ENCODE measurements around the gene BNC2. TPM values are rescaled to one million over a fixed set of nuclear protein-coding genes. Genes with fewer than 3 reads are reported as not detected.
"Not testable (repeated sequence)": the region's sequence is repeated elsewhere in the genome, so short reads cannot be mapped to it uniquely, and the experiment has no call there.

BNC2 gene, protein sequence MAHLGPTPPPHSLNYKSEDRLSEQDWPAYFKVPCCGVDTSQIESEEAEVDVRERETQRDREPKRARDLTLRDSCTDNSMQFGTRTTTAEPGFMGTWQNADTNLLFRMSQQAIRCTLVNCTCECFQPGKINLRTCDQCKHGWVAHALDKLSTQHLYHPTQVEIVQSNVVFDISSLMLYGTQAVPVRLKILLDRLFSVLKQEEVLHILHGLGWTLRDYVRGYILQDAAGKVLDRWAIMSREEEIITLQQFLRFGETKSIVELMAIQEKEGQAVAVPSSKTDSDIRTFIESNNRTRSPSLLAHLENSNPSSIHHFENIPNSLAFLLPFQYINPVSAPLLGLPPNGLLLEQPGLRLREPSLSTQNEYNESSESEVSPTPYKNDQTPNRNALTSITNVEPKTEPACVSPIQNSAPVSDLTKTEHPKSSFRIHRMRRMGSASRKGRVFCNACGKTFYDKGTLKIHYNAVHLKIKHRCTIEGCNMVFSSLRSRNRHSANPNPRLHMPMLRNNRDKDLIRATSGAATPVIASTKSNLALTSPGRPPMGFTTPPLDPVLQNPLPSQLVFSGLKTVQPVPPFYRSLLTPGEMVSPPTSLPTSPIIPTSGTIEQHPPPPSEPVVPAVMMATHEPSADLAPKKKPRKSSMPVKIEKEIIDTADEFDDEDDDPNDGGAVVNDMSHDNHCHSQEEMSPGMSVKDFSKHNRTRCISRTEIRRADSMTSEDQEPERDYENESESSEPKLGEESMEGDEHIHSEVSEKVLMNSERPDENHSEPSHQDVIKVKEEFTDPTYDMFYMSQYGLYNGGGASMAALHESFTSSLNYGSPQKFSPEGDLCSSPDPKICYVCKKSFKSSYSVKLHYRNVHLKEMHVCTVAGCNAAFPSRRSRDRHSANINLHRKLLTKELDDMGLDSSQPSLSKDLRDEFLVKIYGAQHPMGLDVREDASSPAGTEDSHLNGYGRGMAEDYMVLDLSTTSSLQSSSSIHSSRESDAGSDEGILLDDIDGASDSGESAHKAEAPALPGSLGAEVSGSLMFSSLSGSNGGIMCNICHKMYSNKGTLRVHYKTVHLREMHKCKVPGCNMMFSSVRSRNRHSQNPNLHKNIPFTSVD
- polyA plus RNA-seq (2013, experiment 1 of 2), result 1.1 TPM
- polyA plus RNA-seq (2013, experiment 2 of 2), result 1.0 TPM

DNA sequence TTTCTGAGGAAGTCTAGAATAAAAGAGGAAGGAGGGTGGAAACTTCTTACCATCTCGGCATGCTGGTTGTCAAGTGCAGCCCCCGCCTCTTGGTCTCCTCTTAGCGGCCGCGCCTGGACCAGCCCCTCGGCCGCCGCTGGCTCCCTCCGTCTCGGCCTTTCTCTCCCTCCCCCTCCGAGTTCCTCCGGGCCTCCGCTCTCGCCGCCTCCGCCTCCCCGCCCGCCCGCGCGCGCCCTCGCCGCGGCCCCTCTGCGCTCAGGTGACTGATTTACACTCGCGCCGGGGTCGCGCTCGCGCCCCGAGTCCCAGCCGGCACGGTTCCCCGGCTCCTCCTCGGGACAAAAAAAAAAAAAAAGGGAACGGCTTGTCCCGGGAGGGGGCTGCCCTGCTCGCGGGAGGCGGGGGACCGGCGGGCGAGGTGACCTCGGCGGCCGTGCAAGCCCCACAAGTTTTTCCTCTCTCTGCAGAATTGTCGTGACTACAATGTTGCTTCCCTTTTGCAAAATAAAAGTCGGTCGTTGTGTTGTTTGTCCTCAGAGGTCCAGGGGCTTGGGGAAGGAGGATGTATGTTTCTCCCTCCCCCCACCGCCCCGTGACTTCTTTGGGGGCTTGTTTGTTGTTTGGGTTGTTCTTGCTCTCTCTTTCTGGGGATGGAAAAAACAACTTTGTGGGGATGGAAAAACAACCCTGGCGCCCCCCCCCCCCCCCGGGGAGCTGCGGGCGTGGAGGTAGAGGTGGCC is at the start of gene BNC2:
BNC2 (minus strand) TSS at position 75 of the 740 bp plus-strand sequence; CDS start at position 53, 22 bp downstream.
- WGBS (ENCODE audit: extremely low coverage, insufficient coverage, low lambda C conversion rate), result no CpG with 5 or more reads among the region's 58 CpGs
- Histone ChIP-seq H3K4me1 (ENCODE audit: control insufficient read depth, low read depth, low read length) (no peaks in the 10 kb centered on the region), H3K4me3 (ENCODE audit: low read length) (peak within 1 kb of the TSS; percentile 78), H3K9ac (ENCODE audit: low read length) (peak within 1 kb of the TSS; percentile 69), H3K4ac (ENCODE audit: low read depth, low read length) (peak within 1 kb of the TSS; percentile 74), H3K27ac (ENCODE audit: low read depth, low read length) (no peak within 1 kb of the TSS), H3K18ac (ENCODE audit: low read length) (peak within 1 kb of the TSS; percentile 76), H3K79me1 (ENCODE audit: low read length) (no peaks in the 10 kb centered on the region), H3K23ac (ENCODE audit: low read length) (peak within 1 kb of the TSS; percentile 57), H3K4me2 (ENCODE audit: low read length) (peak within 1 kb of the TSS; percentile 85), H3K79me2 (ENCODE audit: control insufficient read depth, insufficient read depth, low read length) (no peaks in the 10 kb centered on the region), H3K56ac (ENCODE audit: low read length) (peak within 1 kb of the TSS; percentile 84), H2AK5ac (ENCODE audit: low read length) (no peak within 1 kb of the TSS), H2BK120ac (ENCODE audit: low read depth, low read length) (peak within 1 kb of the TSS; percentile 77), H3K36me3 (ENCODE audit: control insufficient read depth, insufficient read depth, low read length) (no peaks in the 10 kb centered on the region), H4K5ac (ENCODE audit: low read length) (no peak within 1 kb of the TSS), H2BK15ac (replicated peaks; ENCODE audit: low read depth) (peak within 1 kb of the TSS; percentile 75), H3K27me3 (ENCODE audit: insufficient read depth, low read length, poor library complexity) (peaks cover 3% of the 10 kb centered on the region), H4K8ac (ENCODE audit: low read depth, low read length) (no peak within 1 kb of the TSS), H2BK5ac (ENCODE audit: low read length) (no peak within 1 kb of the TSS)
- DNase-seq, result peak; percentile 89

DNA sequence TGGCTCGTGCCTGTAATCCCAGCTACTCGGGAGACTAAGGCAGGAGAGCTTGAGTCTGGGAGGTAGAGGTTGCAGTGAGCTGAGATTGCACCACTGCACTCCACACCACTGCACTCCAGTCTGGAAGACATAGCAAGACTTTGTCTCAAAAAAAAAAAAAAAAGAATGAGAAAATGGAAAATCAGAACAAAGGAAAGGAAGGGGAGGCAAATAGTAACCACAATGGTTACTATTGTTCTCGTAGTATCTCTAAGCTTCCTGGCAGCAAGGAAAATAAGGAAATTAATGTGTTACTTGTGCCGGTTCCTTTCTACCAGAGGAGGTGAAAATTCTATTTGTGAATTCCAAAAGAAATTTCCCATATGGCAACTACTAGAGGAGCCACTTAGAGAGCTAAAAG is 48.5 kb upstream of the BNC2 start:
- WGBS (ENCODE audit: extremely low coverage, insufficient coverage, low lambda C conversion rate), result no CpG with 5 or more reads among the region's 4 CpGs
- no peak overlapping the region for H2BK5ac ChIP-seq (ENCODE audit: low read length)
- no peak overlapping the region for H3K9ac ChIP-seq (ENCODE audit: low read length)
- peak; percentile 4 for DNase-seq
- H3K56ac ChIP-seq (ENCODE audit: low read length), result no peak overlapping the region
- no peak overlapping the region for H3K4me2 ChIP-seq (ENCODE audit: low read length)
- H3K23ac ChIP-seq (ENCODE audit: low read length), result no peak overlapping the region
- H3K4ac ChIP-seq (ENCODE audit: low read depth, low read length), result no peak overlapping the region
- H2BK15ac ChIP-seq (replicated peaks; ENCODE audit: low read depth), result no peak overlapping the region
- no peaks in the 10 kb centered on the region for H3K36me3 ChIP-seq (ENCODE audit: control insufficient read depth, insufficient read depth, low read length)
- H3K27me3 ChIP-seq (ENCODE audit: insufficient read depth, low read length, poor library complexity), result no peaks in the 10 kb centered on the region
- H3K79me2 ChIP-seq (ENCODE audit: control insufficient read depth, insufficient read depth, low read length), result no peaks in the 10 kb centered on the region
- H3K79me1 ChIP-seq (ENCODE audit: low read length), result no peaks in the 10 kb centered on the region
- H3K4me3 ChIP-seq (ENCODE audit: low read length), result no peak overlapping the region
- H3K18ac ChIP-seq (ENCODE audit: low read length), result no peak overlapping the region
- H2BK120ac ChIP-seq (ENCODE audit: low read depth, low read length), result no peak overlapping the region
- H3K27ac ChIP-seq (ENCODE audit: low read depth, low read length), result no peak overlapping the region
- H4K5ac ChIP-seq (ENCODE audit: low read length), result no peak overlapping the region
- no peak overlapping the region for H2AK5ac ChIP-seq (ENCODE audit: low read length)
- no peaks in the 10 kb centered on the region for H3K4me1 ChIP-seq (ENCODE audit: control insufficient read depth, low read depth, low read length)
- H4K8ac ChIP-seq (ENCODE audit: low read depth, low read length), result no peak overlapping the region

DNA sequence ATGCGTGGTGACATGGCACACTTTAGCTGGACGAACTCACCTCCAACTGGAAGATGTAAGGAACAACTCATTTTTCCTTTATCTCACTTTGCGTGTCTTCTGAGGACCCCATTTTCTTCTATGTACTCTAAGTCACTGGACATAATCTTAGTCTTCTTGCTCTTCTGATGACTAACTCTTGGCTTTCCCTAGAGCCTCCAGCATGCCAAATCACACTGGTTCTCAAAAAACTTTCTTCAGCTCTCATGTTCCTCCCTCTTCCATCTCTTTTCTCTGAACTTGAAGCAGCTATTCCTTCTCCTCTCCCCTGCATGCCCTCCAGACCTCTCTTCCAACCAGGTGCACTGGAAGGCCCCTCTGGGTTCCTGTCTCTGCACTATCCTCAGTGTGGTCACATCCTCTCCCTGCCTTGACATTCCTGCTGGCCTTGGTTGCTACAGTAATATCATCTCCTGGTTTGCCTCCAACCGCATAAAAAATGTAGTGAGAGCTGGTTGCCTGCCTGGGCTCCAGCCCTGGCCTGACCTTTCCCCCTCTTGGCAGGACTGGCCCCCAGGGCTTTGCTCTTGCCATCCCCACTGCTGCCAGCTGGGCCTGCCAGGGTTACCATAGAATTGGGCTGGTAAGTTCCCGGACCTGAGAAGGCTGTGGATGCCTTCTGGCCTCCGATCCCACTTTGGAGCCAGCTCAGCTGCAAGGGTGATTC is 44.8 kb upstream of the BNC2 start:
- H3K79me2 ChIP-seq (ENCODE audit: control insufficient read depth, insufficient read depth, low read length), result no peaks in the 10 kb centered on the region
- H3K4ac ChIP-seq (ENCODE audit: low read depth, low read length), result no peak overlapping the region
- H2AK5ac ChIP-seq (ENCODE audit: low read length), result no peak overlapping the region
- no peak overlapping the region for H3K27ac ChIP-seq (ENCODE audit: low read depth, low read length)
- H3K27me3 ChIP-seq (ENCODE audit: insufficient read depth, low read length, poor library complexity), result no peaks in the 10 kb centered on the region
- H3K18ac ChIP-seq (ENCODE audit: low read length), result no peak overlapping the region
- H3K4me2 ChIP-seq (ENCODE audit: low read length), result no peak overlapping the region
- H3K4me1 ChIP-seq (ENCODE audit: control insufficient read depth, low read depth, low read length), result no peaks in the 10 kb centered on the region
- no peak for DNase-seq
- H3K23ac ChIP-seq (ENCODE audit: low read length), result no peak overlapping the region
- no peak overlapping the region for H2BK15ac ChIP-seq (replicated peaks; ENCODE audit: low read depth)
- no peak overlapping the region for H3K9ac ChIP-seq (ENCODE audit: low read length)
- no peaks in the 10 kb centered on the region for H3K79me1 ChIP-seq (ENCODE audit: low read length)
- H3K4me3 ChIP-seq (ENCODE audit: low read length), result no peak overlapping the region
- no peak overlapping the region for H4K5ac ChIP-seq (ENCODE audit: low read length)
- WGBS (ENCODE audit: extremely low coverage, insufficient coverage, low lambda C conversion rate), result no CpG with 5 or more reads among the region's 6 CpGs
- H4K8ac ChIP-seq (ENCODE audit: low read depth, low read length), result no peak overlapping the region
- H3K36me3 ChIP-seq (ENCODE audit: control insufficient read depth, insufficient read depth, low read length), result no peaks in the 10 kb centered on the region
- no peak overlapping the region for H3K56ac ChIP-seq (ENCODE audit: low read length)
- no peak overlapping the region for H2BK5ac ChIP-seq (ENCODE audit: low read length)
- H2BK120ac ChIP-seq (ENCODE audit: low read depth, low read length), result no peak overlapping the region

DNA sequence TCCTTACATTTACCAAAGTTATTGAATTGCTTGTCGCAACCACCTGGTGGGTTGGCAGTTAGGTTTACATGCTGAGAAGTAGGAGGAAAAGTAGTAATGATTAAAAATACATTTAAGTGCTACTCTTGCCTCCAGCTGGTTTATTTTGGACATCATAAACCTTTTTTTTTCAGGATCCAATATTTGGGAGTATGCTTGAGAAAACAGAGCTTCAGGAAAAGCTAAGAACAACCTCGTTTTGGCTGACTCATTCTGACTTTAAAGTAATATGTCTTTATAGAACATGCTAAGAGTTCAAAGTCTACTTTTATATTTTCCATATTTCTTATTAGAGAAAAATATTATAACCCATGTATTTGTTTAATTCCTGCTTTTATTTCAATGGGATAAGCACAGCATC is 41.7 kb upstream of the BNC2 start:
- Histone ChIP-seq H4K8ac (ENCODE audit: low read depth, low read length) (no peak overlapping the region), H3K9ac (ENCODE audit: low read length) (no peak overlapping the region), H3K4me1 (ENCODE audit: control insufficient read depth, low read depth, low read length) (no peaks in the 10 kb centered on the region), H3K18ac (ENCODE audit: low read length) (no peak overlapping the region), H2BK15ac (replicated peaks; ENCODE audit: low read depth) (no peak overlapping the region), H2AK5ac (ENCODE audit: low read length) (no peak overlapping the region), H2BK5ac (ENCODE audit: low read length) (no peak overlapping the region), H3K79me1 (ENCODE audit: low read length) (no peaks in the 10 kb centered on the region), H3K4me2 (ENCODE audit: low read length) (no peak overlapping the region), H3K4ac (ENCODE audit: low read depth, low read length) (no peak overlapping the region), H2BK120ac (ENCODE audit: low read depth, low read length) (no peak overlapping the region), H3K36me3 (ENCODE audit: control insufficient read depth, insufficient read depth, low read length) (no peaks in the 10 kb centered on the region), H4K5ac (ENCODE audit: low read length) (no peak overlapping the region), H3K27ac (ENCODE audit: low read depth, low read length) (no peak overlapping the region), H3K27me3 (ENCODE audit: insufficient read depth, low read length, poor library complexity) (no peaks in the 10 kb centered on the region), H3K4me3 (ENCODE audit: low read length) (no peak overlapping the region), H3K23ac (ENCODE audit: low read length) (no peak overlapping the region), H3K56ac (ENCODE audit: low read length) (no peak overlapping the region), H3K79me2 (ENCODE audit: control insufficient read depth, insufficient read depth, low read length) (no peaks in the 10 kb centered on the region)
- DNase-seq, result no peak
- WGBS (ENCODE audit: extremely low coverage, insufficient coverage, low lambda C conversion rate), result no CpG with 5 or more reads among the region's 2 CpGs

DNA sequence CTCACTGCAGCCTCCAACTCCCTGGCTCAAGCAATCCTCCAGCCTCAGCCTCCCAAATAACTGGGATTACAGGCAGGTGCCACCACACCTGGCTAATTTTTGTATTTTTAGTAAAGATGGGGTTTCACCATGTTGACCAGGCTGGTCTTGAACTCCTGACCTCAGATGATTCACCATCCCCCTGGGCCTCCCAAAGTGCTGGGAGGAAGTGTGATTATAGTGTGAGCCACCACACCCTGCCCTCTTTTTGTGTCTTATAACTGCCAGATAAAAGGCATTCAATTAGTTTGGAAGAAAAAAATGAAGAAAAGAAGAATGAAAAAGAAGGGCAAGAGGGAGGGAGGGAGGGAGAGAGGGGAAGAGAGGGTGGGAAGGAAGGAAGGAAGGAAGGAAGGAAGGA is 37.7 kb upstream of the BNC2 start:
- H3K27me3 ChIP-seq (ENCODE audit: insufficient read depth, low read length, poor library complexity); H4K8ac ChIP-seq (ENCODE audit: low read depth, low read length); H3K9ac ChIP-seq (ENCODE audit: low read length); H3K4me2 ChIP-seq (ENCODE audit: low read length); H2AK5ac ChIP-seq (ENCODE audit: low read length); H3K4ac ChIP-seq (ENCODE audit: low read depth, low read length); H3K27ac ChIP-seq (ENCODE audit: low read depth, low read length); DNase-seq; H3K79me2 ChIP-seq (ENCODE audit: control insufficient read depth, insufficient read depth, low read length); H3K4me1 ChIP-seq (ENCODE audit: control insufficient read depth, low read depth, low read length); H4K5ac ChIP-seq (ENCODE audit: low read length); H3K79me1 ChIP-seq (ENCODE audit: low read length); H2BK5ac ChIP-seq (ENCODE audit: low read length); H3K56ac ChIP-seq (ENCODE audit: low read length); H3K36me3 ChIP-seq (ENCODE audit: control insufficient read depth, insufficient read depth, low read length); H3K18ac ChIP-seq (ENCODE audit: low read length); H3K23ac ChIP-seq (ENCODE audit: low read length); H3K4me3 ChIP-seq (ENCODE audit: low read length); H2BK15ac ChIP-seq (replicated peaks; ENCODE audit: low read depth); H2BK120ac ChIP-seq (ENCODE audit: low read depth, low read length): not testable (repeated sequence)
